Neural progenitor cell (in vitro differentiated cells): ENCODE results near the gene GUF1. TPM values are rescaled to one million over a fixed set of nuclear protein-coding genes. Genes with fewer than 3 reads are reported as not detected.
A peak's percentile ranks its signal among the peaks of the same experiment; 100 is the strongest.

ENCODE experiments used
- DNase-seq: peaks from one replicate; pipeline ENCODE4 v3.0.0-alpha.2; 2016; ENCODE audit warnings: low spot score
- H2AFZ ChIP-seq: fragments of 200-600 bp; sonication (generic); replicated peaks from 2 replicates; pipeline ENCODE4 v1.6.1; 2016; ENCODE audit warnings: antibody characterized with exemption
- H3F3A ChIP-seq: fragments of 200-600 bp; sonication (generic); 2 replicates; pipeline ENCODE4 v1.6.1; 2016; ENCODE audit warnings: antibody characterized with exemption, low read depth
- H3K27ac ChIP-seq: fragments of 200-600 bp; sonication (generic); 2 replicates; pipeline ENCODE4 v1.5.1; 2016; ENCODE audit warnings: mild to moderate bottlenecking
- H3K27me3 ChIP-seq: fragments of 200-600 bp; sonication (generic); 2 replicates; pipeline ENCODE4 v1.6.1; 2016; ENCODE audit warnings: mild to moderate bottlenecking, moderate library complexity
- H3K36me3 ChIP-seq: fragments of 200-600 bp; sonication (generic); 2 replicates; pipeline ENCODE4 v1.5.1; 2016
- H3K4me1 ChIP-seq: fragments of 200-600 bp; sonication (generic); 2 replicates; pipeline ENCODE4 v1.6.1; 2016; ENCODE audit warnings: mixed run types
- H3K4me2 ChIP-seq: fragments of 200-600 bp; sonication (generic); 2 replicates; pipeline ENCODE4 v1.6.1; 2016
- H3K4me3 ChIP-seq: fragments of 200-600 bp; sonication (generic); 2 replicates; pipeline ENCODE4 v1.5.1; 2016
- H3K79me2 ChIP-seq: fragments of 200-600 bp; sonication (generic); 2 replicates; pipeline ENCODE4 v1.6.1; 2016; ENCODE audit warnings: low read depth
- H3K9ac ChIP-seq: fragments of 200-600 bp; sonication (generic); 2 replicates; pipeline ENCODE4 v1.6.1; 2016
- H3K9me3 ChIP-seq: fragments of 200-600 bp; sonication (generic); 2 replicates; pipeline ENCODE4 v1.5.1; 2016; ENCODE audit warnings: low read depth
- H4K20me1 ChIP-seq: fragments of 200-600 bp; sonication (generic); 2 replicates; pipeline ENCODE4 v1.6.1; 2016; ENCODE audit warnings: low read depth
- H3K27ac Mint-ChIP-seq: 3 replicates; pipeline ENCODE4 v1.8.0; 2021; ENCODE audit warnings: mixed read lengths
- H3K27me3 Mint-ChIP-seq: 2 replicates; pipeline ENCODE4 v1.8.0; 2022; ENCODE audit warnings: low read depth, mild to moderate bottlenecking, inconsistent platforms, moderate library complexity, mixed read lengths; ENCODE audit not compliant: insufficient read depth
- H3K36me3 Mint-ChIP-seq: 3 replicates; pipeline ENCODE4 v1.8.0; 2021; ENCODE audit warnings: mixed read lengths
- H3K4me1 Mint-ChIP-seq: 3 replicates; pipeline ENCODE4 v1.8.0; 2021; ENCODE audit warnings: mixed read lengths
- H3K4me3 Mint-ChIP-seq: 3 replicates; pipeline ENCODE4 v1.8.0; 2021; ENCODE audit warnings: mild to moderate bottlenecking, moderate library complexity, mixed read lengths
- H3K9me3 Mint-ChIP-seq: 3 replicates; pipeline ENCODE4 v1.8.0; 2020; ENCODE audit warnings: mixed read lengths
- EZH2 ChIP-seq: fragments of 200-600 bp; sonication (generic); IDR thresholded peaks from 2 replicates; pipeline ENCODE4 v1.6.1; 2017; ENCODE audit warnings: antibody characterized with exemption, mild to moderate bottlenecking, moderate library complexity
- EZH2phosphoT487 ChIP-seq: fragments of 200-600 bp; sonication (generic); IDR thresholded peaks from 2 replicates; pipeline ENCODE4 v1.6.1; 2017; ENCODE audit warnings: antibody characterized with exemption
- total RNA-seq: library from RNA; depleted of rRNA; stranded (reverse); fragments of >200 nt; gene quantifications from 2 replicates; pipeline ENCODE4 v1.2.3, GENCODE V29; 2015; ENCODE audit warnings: low replicate concordance
- TF ChIP-seq, protein P1 (sequence below): fragments of 200-600 bp; sonication (generic); IDR thresholded peaks from 2 replicates; pipeline ENCODE4 v1.5.1; 2017; ENCODE audit warnings: antibody characterized with exemption, mild to moderate bottlenecking

Gene GUF1
- total RNA-seq, 1 donor from 2014 or later = 39.4 TPM

DNA sequence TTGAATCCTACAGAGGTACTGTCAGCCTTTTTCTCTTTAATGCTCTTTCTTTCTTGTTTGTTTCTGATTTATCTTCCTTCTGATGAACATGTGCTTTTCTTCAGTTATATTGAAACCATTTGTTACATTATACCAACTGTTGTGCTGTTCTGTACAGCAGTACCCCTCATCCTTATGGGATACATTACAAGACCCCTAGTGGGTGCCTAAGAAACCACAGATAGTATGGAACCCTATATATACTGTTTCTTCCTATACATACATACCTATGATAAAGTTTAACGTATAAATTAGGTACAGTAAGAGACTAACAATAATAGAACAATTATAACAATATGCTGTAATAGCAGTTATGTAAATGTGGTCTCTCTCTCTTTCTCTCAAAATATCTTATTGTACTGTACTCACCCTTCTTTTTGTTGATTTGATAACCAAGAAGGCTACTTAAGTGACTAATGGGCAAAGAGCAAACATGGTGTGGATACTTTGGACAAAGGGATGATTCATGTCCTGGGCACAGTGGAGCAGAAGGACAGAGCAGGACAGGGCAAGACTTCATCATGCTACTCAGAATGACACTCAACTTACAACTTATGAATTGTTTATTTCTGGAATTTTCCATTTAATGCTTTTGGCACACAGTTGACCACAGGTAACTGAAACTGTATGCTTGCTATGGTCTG is 16.1 kb upstream of the GUF1 start:
- Histone ChIP-seq H3K9ac (no peak overlapping the region), H3K27ac (no peak overlapping the region), H3K27me3 (no peaks in the 10 kb centered on the region), H3K9me3 (no peaks in the 10 kb centered on the region), H3K4me3 (no peak overlapping the region), H3K36me3 (no peaks in the 10 kb centered on the region), H3F3A (no peaks in the 10 kb centered on the region), H3K4me1 (no peaks in the 10 kb centered on the region), H2AFZ (no peak overlapping the region), H3K4me2 (no peak overlapping the region), H3K79me2 (no peaks in the 10 kb centered on the region), H4K20me1 (no peaks in the 10 kb centered on the region)
- no peaks in the 10 kb centered on the region for H3K36me3 Mint-ChIP-seq
- no peak for TF ChIP-seq EZH2
- no peak for TF ChIP-seq EZH2phosphoT487
- TF ChIP-seq, protein P1, sequence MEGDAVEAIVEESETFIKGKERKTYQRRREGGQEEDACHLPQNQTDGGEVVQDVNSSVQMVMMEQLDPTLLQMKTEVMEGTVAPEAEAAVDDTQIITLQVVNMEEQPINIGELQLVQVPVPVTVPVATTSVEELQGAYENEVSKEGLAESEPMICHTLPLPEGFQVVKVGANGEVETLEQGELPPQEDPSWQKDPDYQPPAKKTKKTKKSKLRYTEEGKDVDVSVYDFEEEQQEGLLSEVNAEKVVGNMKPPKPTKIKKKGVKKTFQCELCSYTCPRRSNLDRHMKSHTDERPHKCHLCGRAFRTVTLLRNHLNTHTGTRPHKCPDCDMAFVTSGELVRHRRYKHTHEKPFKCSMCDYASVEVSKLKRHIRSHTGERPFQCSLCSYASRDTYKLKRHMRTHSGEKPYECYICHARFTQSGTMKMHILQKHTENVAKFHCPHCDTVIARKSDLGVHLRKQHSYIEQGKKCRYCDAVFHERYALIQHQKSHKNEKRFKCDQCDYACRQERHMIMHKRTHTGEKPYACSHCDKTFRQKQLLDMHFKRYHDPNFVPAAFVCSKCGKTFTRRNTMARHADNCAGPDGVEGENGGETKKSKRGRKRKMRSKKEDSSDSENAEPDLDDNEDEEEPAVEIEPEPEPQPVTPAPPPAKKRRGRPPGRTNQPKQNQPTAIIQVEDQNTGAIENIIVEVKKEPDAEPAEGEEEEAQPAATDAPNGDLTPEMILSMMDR = no peak
- no peak for DNase-seq
- H3K9me3 Mint-ChIP-seq = no peaks in the 10 kb centered on the region
- H3K4me3 Mint-ChIP-seq = no peak overlapping the region
- H3K27me3 Mint-ChIP-seq = no peaks in the 10 kb centered on the region
- H3K27ac Mint-ChIP-seq = no peak overlapping the region
- H3K4me1 Mint-ChIP-seq = peaks cover 3% of the 10 kb centered on the region

DNA sequence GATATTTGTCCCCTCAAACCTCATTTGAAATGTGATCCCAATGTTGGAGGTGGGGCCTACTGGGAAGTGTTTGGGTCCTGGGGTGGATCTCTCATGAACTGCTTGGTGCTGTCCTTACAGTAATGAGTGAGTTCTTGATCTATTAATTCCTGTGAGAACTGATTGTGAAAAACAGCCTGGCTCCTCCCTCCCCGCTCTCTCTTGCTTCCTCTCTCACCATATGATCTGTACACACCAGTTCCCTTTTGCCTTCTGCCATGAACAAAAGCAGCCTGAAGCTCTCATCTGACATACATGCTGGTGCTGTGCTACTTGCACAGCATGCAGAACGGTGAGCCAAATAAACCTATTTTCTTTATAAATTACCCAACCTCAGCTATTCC is 15.6 kb upstream of the GUF1 start:
- Histone ChIP-seq H3K4me2 (no peak overlapping the region), H3K27ac (no peak overlapping the region), H3K4me1 (no peaks in the 10 kb centered on the region), H3K27me3 (no peaks in the 10 kb centered on the region), H3K9ac (no peak overlapping the region), H2AFZ (no peak overlapping the region), H3F3A (no peaks in the 10 kb centered on the region), H3K36me3 (no peaks in the 10 kb centered on the region), H3K9me3 (no peaks in the 10 kb centered on the region), H3K4me3 (no peak overlapping the region), H3K79me2 (no peaks in the 10 kb centered on the region), H4K20me1 (no peaks in the 10 kb centered on the region)
- Mint-ChIP-seq H3K4me3 (no peak overlapping the region), H3K9me3 (no peaks in the 10 kb centered on the region), H3K27me3 (no peaks in the 10 kb centered on the region), H3K36me3 (no peaks in the 10 kb centered on the region), H3K4me1 (peaks cover 3% of the 10 kb centered on the region), H3K27ac (no peak overlapping the region)
- TF ChIP-seq, protein P1 = no peak
- TF ChIP-seq EZH2 (no peak), EZH2phosphoT487 (no peak)
- no peak for DNase-seq

DNA sequence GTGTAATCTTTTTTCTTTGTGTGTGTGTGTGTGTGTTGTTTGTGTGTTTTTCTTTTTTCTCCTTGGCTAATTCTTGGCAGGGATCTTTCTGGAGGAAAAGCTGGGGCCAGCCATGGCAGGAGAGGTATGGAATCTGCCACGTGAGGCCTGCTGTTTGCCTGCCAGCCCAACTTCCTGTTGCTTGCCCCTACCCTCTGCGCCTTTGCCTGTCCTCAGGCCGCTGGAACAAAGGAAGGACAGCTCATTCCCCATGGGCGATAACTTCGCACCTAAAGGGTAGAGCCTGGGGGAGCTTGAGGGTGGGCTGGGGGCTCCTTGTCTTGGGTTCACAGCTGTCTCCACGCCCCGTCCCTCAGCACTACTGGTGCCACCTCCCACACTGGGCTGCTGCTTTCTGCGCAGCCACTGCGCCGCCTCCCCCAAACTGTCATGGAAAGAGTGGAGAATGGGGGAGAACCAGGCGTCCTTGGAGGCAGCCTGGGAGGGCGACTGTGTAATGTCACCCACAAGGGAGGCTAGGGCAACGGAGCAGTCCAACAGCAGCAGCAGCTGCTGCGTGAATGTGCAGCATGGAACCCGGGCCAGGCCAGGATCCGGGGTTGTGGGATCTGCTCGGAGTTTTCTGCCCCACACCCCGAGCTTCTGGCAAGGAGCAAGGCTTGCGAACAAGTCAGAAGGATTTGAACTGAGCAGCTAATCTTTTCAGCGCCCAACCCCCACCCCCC is 14.5 kb upstream of the GUF1 start:
- Histone ChIP-seq H2AFZ (peak overlapping the region; percentile 50), H3K9me3 (no peaks in the 10 kb centered on the region), H3K4me2 (no peak overlapping the region), H3K36me3 (no peaks in the 10 kb centered on the region), H3K27ac (no peak overlapping the region), H3F3A (no peaks in the 10 kb centered on the region), H3K4me1 (no peaks in the 10 kb centered on the region), H3K79me2 (no peaks in the 10 kb centered on the region), H3K27me3 (peaks cover 5% of the 10 kb centered on the region), H3K4me3 (no peak overlapping the region), H4K20me1 (no peaks in the 10 kb centered on the region), H3K9ac (no peak overlapping the region)
- H3K27me3 Mint-ChIP-seq = no peaks in the 10 kb centered on the region
- H3K27ac Mint-ChIP-seq = no peak overlapping the region
- TF ChIP-seq, protein P1 = no peak
- TF ChIP-seq EZH2 (no peak), EZH2phosphoT487 (no peak)
- peaks cover 3% of the 10 kb centered on the region for H3K4me1 Mint-ChIP-seq
- no peaks in the 10 kb centered on the region for H3K9me3 Mint-ChIP-seq
- no peak for DNase-seq
- no peak overlapping the region for H3K4me3 Mint-ChIP-seq
- no peaks in the 10 kb centered on the region for H3K36me3 Mint-ChIP-seq
